Measurements from ENCODE around the gene ETS2. TPM values are rescaled to one million over a fixed set of nuclear protein-coding genes. Genes with fewer than 3 reads are reported as not detected.

The ETS2 gene
- total RNA-seq, 1 experiment from 2014 or later, result 132 TPM

DNA sequence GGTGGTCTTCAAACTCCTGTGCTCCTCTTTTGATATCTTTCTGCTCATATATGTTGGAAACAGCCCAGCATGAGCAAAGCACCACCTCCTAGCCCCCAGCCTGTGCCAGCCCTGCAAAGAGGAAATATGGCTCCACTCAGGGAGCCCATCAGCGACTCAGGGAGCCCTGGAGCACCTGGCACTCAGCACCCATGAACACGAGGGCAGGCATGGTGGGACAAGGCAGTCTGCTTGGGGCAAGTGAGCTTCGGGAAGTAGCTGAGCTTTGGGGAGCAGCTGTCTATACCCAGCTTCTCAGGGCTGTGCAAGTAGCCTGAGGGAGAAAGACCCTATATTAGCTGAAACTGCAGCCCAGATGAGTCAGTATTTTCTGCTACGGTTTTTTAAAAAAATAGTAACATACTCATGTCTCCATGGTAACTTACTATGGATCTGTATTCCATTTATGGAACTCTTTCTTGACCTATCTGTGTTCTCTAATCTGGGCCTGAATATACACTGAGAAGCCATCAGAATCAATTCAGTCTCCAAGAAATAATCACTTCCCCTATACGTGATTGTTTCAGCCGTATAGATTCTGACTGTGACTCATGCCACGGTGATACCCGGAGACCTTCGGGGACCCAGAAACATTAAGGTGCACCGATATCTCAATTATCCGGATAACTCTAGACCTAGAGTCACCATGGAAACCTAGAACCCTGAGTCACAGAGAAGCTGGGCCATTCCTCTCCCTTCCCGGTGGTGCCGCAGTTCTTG is 1.5 kb upstream of the ETS2 start:
- H3K9me3 ChIP-seq (ENCODE audit: control insufficient read depth, insufficient read depth, low read depth, low read length), result no peaks in the 10 kb centered on the region
- no peaks in the 10 kb centered on the region for H3K27me3 ChIP-seq (ENCODE audit: control insufficient read depth, insufficient read depth, low read length)
- in situ Hi-C loops (cut with HindIII; ENCODE audit: low pct_unique_long_range_greater_than_20kb, low sequenced_read_pairs) (no loop called here), intact Hi-C loops (cut with micrococcal nuclease; ENCODE audit: unreplicated experiment) (loop anchor here (2.0 to 10.0 kb wide), 2 partner anchors 69 to 289 kb away; no protein-coding TSS in a partner anchor)
- no peak for DNase-seq (ENCODE audit: low read depth, low spot score)
- ChIA-PET POLR2A (interaction anchor here (1.0 to 1.5 kb wide), 2 partner anchors 16 to 17 kb away, joined by 3 to 4 read pairs; no protein-coding TSS in a partner anchor), CTCF (no interaction called here)
- H3K36me3 ChIP-seq (ENCODE audit: control insufficient read depth, insufficient read depth, low read length), result peaks cover 5% of the 10 kb centered on the region
- BruUV-seq (replicated peaks), result no TSS peak
- TF ChIP-seq, protein P1, sequence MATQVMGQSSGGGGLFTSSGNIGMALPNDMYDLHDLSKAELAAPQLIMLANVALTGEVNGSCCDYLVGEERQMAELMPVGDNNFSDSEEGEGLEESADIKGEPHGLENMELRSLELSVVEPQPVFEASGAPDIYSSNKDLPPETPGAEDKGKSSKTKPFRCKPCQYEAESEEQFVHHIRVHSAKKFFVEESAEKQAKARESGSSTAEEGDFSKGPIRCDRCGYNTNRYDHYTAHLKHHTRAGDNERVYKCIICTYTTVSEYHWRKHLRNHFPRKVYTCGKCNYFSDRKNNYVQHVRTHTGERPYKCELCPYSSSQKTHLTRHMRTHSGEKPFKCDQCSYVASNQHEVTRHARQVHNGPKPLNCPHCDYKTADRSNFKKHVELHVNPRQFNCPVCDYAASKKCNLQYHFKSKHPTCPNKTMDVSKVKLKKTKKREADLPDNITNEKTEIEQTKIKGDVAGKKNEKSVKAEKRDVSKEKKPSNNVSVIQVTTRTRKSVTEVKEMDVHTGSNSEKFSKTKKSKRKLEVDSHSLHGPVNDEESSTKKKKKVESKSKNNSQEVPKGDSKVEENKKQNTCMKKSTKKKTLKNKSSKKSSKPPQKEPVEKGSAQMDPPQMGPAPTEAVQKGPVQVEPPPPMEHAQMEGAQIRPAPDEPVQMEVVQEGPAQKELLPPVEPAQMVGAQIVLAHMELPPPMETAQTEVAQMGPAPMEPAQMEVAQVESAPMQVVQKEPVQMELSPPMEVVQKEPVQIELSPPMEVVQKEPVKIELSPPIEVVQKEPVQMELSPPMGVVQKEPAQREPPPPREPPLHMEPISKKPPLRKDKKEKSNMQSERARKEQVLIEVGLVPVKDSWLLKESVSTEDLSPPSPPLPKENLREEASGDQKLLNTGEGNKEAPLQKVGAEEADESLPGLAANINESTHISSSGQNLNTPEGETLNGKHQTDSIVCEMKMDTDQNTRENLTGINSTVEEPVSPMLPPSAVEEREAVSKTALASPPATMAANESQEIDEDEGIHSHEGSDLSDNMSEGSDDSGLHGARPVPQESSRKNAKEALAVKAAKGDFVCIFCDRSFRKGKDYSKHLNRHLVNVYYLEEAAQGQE (IDR thresholded peaks at IDR 0.05; ENCODE audit: insufficient read depth in 1 of 2, low read depth in 2 of 2, low read length in 1 of 2), result no peak
- peak; percentile 15; the same call in 1 of the 2 replicates for TF ChIP-seq POLR2AphosphoS5 (IDR thresholded peaks at IDR 0.05; ENCODE audit: low read depth, low read length)
- ATAC-seq, result no peak
- peak overlapping the region; percentile 99 for H3K27ac ChIP-seq (ENCODE audit: low read length)
- H3K4me3 ChIP-seq (ENCODE audit: low read depth in 2 of 2, low read length in 2 of 2), result peak overlapping the region; percentile 76 to 84
- peaks cover 42% of the 10 kb centered on the region for H3K4me1 ChIP-seq (ENCODE audit: control insufficient read depth, insufficient read depth, low read length)

DNA sequence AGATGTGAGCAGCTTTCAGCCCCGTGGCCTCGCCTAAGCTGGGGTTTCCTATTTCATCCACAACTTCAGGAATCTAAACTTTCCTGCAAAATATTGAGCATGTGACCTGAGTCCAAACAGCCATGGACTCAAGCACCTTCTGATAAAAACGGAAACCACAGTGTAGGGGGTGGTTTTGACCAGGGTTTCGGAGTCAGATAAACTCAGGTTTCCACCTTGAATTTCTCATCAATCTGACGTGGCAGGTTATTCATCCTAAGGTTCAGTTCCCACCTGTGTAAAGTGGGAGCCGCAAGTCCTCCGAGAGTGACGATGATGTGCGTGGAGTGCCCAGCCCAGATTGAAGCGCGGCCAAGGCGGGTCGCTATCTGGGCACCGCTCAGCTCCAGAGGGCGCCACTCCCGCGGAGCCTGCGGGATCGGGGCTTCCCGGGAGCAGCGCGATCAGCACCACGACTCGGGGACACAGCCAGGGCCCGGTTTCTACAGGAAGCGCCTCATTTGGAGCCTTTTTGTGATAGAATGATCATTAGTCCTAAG is 871 bp upstream of the ETS2 start:
- TF ChIP-seq POLR2AphosphoS5 (IDR thresholded peaks at IDR 0.05; ENCODE audit: low read depth, low read length), result no peak
- TF ChIP-seq, protein P2, sequence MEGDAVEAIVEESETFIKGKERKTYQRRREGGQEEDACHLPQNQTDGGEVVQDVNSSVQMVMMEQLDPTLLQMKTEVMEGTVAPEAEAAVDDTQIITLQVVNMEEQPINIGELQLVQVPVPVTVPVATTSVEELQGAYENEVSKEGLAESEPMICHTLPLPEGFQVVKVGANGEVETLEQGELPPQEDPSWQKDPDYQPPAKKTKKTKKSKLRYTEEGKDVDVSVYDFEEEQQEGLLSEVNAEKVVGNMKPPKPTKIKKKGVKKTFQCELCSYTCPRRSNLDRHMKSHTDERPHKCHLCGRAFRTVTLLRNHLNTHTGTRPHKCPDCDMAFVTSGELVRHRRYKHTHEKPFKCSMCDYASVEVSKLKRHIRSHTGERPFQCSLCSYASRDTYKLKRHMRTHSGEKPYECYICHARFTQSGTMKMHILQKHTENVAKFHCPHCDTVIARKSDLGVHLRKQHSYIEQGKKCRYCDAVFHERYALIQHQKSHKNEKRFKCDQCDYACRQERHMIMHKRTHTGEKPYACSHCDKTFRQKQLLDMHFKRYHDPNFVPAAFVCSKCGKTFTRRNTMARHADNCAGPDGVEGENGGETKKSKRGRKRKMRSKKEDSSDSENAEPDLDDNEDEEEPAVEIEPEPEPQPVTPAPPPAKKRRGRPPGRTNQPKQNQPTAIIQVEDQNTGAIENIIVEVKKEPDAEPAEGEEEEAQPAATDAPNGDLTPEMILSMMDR (IDR thresholded peaks at IDR 0.05), result peak; percentile 80
- TF ChIP-seq, protein P1 (IDR thresholded peaks at IDR 0.05; ENCODE audit: insufficient read depth in 1 of 2, low read depth in 2 of 2, low read length in 1 of 2), result peak in 1 of 2 experiments; percentile 4; a peak in 1 of 4 replicates
- ChIA-PET POLR2A (interaction anchor here (1.0 to 1.5 kb wide), 2 partner anchors 16 to 18 kb away, joined by 3 to 4 read pairs; no protein-coding TSS in a partner anchor), CTCF (no interaction called here)
- DNase-seq (ENCODE audit: low read depth, low spot score) (no peak), ATAC-seq (peak; percentile 54)
- Histone ChIP-seq H3K4me1 (ENCODE audit: control insufficient read depth, insufficient read depth, low read length) (peaks cover 39% of the 10 kb centered on the region), H3K4me3 (ENCODE audit: low read depth in 2 of 2, low read length in 2 of 2) (peak overlapping the region; percentile 76 to 84), H3K27me3 (ENCODE audit: control insufficient read depth, insufficient read depth, low read length) (no peaks in the 10 kb centered on the region), H3K9me3 (ENCODE audit: control insufficient read depth, insufficient read depth, low read depth, low read length) (no peaks in the 10 kb centered on the region), H3K27ac (ENCODE audit: low read length) (peak overlapping the region; percentile 99), H3K36me3 (ENCODE audit: control insufficient read depth, insufficient read depth, low read length) (peaks cover 7% of the 10 kb centered on the region)
- intact Hi-C loops (cut with micrococcal nuclease; ENCODE audit: unreplicated experiment) (loop anchor here (2.0 to 10.0 kb wide), 3 partner anchors 38 to 290 kb away; no protein-coding TSS in a partner anchor), in situ Hi-C loops (cut with HindIII; ENCODE audit: low pct_unique_long_range_greater_than_20kb, low sequenced_read_pairs) (no loop called here)
- TSS peak; percentile 90 for BruUV-seq (replicated peaks)
